SW 1271 (cell line): Measurements from ENCODE around the gene RPTOR.

Experiments used
- DNase-seq, 2 experiments: peaks; one replicate each; lab custom pipeline; 2025; lab: John Stamatoyannopoulos, UW

RPTOR gene

DNA sequence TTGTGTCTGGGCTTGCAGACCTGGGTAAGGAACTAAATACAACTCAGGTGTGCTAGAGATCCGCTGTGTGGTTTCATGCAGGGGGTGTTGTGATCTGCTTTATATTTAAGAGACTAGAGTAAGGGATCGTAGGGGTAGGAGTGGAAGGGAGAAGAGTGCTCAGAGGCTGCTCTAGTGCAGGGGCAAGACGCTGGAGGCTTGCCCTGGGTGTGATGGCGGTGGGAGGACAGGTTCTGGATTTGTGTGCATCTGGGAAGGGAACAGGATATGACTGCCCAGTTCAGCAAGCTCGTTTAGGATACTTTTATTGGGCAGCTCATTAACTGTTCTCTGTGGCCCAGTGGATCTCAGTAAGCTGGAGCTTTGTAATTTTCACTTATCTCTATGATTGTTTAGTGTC lies 47.6 kb downstream of the RPTOR start:
- no peak for DNase-seq

DNA sequence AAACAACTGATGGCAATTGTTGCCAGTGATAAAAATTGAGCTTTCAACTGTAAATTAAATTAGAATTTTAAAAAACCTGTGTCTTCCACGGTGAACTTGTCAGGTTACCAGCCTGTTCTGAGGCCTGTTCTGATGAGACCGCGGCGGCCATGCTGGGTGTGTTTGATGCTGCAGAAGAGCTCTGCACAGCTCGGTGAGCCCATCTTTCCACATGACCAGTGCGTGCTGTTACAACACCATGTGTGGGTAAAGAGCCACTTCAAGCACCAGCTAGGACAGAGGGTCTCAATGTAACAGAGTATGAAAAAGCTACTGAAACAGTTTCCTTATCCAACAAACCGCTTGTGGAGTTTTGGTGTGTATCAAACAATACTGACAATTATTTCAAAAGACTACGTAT lies 48.5 kb downstream of the RPTOR start:
- no peak for DNase-seq

GRCh38 chr17:80594431-80595269 lies 50.0 kb downstream of the RPTOR start:
- no peak for DNase-seq

- no peak for DNase-seq
These were observed 52.3 kb downstream of the RPTOR start for GRCh38 chr17:80596760-80597608.

DNA sequence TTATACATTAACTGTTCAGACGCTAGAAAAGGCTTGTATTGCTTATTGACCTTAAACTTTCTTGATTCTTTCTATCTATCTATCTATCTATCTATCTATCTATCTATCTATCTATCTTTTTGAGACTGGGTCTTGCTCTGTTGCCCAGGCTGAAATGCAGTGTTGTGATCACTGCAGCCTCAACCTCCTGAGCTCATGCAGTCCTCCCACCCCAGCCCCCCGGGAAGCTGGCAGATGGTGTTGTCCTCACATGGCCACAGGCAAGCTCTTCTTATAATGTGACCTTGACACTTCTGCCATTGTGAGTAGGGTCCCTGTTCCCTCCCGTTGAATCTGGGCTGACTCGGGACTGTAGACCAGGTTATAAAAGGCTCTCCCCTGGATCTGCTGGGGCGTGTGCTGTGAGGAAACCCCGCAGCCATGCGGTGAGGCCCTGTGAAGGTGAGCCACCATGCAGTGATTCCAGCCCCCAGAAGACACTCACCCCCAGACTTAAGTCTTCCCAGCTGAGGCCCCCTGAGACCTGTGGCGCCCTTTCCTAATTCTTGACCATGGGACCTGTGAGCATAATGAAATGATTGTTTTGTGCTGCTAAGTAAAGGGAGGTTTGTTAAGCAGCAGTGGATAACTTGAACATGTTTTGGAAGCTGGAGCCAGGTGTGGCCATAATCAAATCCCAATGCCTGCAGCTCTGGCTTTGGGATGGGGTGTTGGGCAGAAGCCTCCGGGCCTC lies 54.3 kb downstream of the RPTOR start:
- no peak for DNase-seq

GRCh38 chr17:80599546-80600305 lies 55.1 kb downstream of the RPTOR start:
- DNase-seq: no peak

DNA sequence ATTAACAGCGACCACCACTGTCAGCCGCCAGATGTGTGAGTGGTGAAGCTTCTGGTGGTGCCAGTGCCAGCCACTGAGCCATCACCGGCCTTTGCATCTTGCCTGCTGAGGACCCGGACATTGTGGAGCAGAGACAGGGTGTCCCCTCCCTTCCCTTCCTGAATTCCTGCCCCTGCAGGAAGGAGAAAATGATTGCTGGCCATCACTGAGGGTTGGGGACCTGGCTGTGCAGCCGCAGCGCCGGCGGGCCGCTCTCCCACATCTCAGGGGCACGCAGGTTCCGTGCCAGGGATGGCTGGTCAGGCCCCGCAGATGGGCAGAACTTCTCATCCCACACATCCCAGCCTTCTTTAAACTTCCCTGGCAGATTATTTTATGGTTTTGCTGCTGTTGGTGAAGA lies 56.5 kb downstream of the RPTOR start:
- DNase-seq: no peak

GRCh38 chr17:80603396-80603795 lies 58.8 kb downstream of the RPTOR start:
- no peak for DNase-seq

GRCh38 chr17:80604009-80604669 lies 59.5 kb downstream of the RPTOR start:
- no peak for DNase-seq

- DNase-seq: no peak
These were observed 60.0 kb downstream of the RPTOR start for GRCh38 chr17:80604670-80605010.

GRCh38 chr17:80605326-80606066 lies 60.9 kb downstream of the RPTOR start:
- no peak for DNase-seq

DNA sequence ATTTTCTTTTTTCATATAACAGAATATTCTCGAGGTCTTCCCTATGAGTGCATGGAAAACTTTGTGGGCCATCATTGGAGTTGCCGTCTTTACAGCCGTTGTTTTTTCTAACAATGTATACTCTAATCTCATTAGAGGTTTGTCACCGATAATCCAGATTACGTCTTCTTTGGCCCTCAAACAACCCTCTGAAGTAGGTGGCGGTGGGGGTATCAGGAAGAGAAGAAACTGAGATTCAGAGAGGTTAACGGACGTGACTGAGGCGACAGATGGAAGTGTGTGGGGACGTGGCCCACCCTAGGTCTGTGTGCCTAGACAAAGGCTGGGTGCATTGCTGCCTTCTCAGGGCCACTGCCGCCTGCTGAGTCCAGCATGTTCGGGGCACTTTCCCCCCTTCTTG lies 63.7 kb downstream of the RPTOR start:
- DNase-seq: no peak

DNA sequence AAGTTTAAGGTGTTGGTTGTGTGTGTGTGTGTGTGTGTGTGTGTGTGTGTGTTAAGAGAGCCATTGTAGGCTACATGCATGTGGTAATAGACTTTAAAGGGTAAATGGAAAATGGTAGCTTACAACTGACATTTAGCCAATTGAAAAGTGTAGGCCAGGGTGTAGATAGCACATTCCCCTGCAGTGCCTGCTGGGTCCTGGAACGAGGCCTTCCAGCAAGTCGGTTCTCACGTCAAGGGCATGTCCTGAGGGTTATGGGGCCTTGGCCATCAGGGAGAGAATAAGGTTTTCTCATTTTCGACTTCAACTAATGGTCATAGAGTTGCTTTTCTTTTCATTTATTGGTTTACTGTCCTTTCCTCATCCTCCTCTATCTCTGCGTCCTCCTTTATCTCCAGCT lies 65.1 kb downstream of the RPTOR start:
- no peak for DNase-seq

GRCh38 chr17:80611816-80612215 lies 67.2 kb downstream of the RPTOR start:
- no peak for DNase-seq

GRCh38 chr17:80612997-80613731 lies 68.5 kb downstream of the RPTOR start:
- no peak for DNase-seq

- DNase-seq: no peak
These were observed 69.1 kb downstream of the RPTOR start for GRCh38 chr17:80613732-80614071.

DNA sequence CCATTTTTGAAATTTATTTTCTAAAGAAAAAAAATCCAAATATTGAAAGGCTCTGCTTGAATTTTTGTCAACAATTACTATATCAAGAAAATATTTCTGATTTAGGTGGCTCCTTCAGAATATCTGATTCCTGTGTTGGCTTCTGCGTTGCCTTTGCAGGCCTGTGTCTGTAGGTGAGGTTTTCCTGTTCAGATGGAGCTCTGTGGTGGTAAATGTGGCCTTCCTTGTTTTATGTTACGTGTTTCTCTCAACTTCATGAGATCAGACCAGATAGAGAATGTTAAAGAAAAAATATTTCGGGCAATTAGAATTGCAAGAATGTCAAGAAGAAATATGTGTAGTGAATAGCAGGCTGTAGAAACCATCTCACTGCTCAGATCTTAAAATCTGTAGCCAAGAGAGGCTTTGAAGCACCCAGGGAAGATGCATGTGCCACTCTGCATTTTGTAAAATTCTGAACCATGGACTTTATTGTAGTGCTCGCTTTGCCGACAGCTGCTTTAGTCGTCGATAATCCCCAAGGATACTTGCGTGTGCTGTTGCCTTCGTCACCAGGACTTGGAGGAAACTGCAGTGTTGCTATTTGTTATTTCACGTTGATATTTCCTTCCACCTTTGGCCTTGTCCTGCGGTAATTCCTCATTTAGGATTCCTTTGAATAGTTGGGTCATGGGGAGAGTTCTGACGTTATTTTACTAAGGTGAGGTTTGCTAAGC lies 69.9 kb downstream of the RPTOR start:
- no peak for DNase-seq

DNA sequence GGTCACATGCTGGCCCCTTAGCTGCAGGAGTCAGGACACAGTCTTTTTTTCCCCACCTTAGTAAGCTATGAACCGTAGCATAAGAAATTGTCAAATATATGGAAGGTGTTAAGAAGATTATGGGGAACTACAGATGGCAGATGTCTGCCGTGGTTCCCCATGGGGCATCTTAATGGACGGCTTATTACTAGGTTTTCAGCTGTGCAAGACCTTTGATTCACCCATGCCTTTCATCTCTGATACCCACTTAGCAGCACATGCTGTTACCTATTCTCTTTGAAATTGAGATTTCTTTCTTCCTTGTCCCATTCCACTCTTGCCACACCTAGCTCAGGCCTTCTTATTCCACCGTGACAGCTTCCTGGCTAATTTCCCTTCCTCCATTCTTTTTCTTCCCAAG lies 70.7 kb downstream of the RPTOR start:
- no peak for DNase-seq

DNA sequence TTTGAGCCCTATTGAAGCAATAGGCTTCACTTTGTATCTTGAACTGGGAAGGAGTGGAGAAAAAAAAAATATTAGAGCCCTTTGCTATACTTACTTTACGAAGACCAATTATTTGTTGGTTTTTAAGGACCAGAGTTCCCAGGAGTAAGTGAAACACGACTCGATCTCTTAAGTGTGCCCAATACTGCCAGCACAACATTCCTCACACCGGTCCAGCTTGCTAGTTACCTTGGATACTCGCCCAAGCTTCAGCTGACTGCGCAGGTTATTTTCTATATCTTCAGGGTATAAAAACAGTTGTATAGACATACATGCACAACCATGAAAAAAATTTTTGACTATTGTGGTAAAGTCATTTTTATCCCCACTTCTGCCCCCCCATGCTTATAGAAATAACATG lies 72.1 kb downstream of the RPTOR start:
- no peak for DNase-seq
